Measurements from ENCODE around the gene SH3TC1.

DNA sequence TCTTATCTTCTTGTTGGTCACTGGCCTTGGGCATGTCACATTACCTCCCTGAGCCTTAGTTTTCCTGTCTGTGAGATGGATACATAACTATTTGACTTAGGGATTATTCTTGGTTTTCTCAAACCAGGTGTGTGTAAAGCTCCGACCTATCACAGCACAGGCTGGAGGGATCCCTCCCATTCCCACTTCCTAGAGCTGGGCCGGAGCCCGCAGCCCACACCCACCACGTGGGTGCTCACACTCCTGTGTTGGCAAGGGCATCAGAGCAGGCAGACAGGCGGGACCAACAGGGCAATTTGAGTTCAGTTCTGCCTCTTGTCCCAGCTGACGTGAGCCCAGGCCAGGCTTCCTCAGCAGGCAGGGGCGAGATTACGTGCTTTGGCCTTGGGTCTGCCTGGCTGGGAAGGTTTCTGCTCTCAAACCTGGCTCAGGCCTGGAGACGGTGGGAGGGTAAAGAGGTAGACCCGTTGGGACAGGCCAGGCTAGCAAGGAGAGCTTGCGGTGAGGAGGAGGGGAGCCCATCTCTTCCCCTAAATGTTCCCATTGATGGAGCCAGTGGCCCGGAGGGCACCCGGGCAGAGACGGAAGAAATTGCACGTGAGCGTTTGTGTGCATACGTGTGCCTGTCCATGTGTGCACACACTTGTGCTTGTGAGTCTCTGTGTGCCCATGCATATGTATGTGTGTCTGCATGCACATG, 734 bp upstream of the SH3TC1 start:
- TF ChIP-seq, protein P1, sequence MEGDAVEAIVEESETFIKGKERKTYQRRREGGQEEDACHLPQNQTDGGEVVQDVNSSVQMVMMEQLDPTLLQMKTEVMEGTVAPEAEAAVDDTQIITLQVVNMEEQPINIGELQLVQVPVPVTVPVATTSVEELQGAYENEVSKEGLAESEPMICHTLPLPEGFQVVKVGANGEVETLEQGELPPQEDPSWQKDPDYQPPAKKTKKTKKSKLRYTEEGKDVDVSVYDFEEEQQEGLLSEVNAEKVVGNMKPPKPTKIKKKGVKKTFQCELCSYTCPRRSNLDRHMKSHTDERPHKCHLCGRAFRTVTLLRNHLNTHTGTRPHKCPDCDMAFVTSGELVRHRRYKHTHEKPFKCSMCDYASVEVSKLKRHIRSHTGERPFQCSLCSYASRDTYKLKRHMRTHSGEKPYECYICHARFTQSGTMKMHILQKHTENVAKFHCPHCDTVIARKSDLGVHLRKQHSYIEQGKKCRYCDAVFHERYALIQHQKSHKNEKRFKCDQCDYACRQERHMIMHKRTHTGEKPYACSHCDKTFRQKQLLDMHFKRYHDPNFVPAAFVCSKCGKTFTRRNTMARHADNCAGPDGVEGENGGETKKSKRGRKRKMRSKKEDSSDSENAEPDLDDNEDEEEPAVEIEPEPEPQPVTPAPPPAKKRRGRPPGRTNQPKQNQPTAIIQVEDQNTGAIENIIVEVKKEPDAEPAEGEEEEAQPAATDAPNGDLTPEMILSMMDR (IDR thresholded peaks at IDR 0.05) = no peak
- TF ChIP-seq, protein P2, sequence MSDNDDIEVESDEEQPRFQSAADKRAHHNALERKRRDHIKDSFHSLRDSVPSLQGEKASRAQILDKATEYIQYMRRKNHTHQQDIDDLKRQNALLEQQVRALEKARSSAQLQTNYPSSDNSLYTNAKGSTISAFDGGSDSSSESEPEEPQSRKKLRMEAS (IDR thresholded peaks at IDR 0.05) = no peak
- no peak for TF ChIP-seq POLR2A (IDR thresholded peaks at IDR 0.05; ENCODE audit: low read length)
- no peak for TF ChIP-seq RCOR1 (IDR thresholded peaks at IDR 0.05; ENCODE audit: low read depth, low read length)
- TF ChIP-seq EP300 (IDR thresholded peaks at IDR 0.05) = no peak
- TF ChIP-seq KDM1A (IDR thresholded peaks at IDR 0.05; ENCODE audit: low read depth) = no peak
- TF ChIP-seq, protein P3, sequence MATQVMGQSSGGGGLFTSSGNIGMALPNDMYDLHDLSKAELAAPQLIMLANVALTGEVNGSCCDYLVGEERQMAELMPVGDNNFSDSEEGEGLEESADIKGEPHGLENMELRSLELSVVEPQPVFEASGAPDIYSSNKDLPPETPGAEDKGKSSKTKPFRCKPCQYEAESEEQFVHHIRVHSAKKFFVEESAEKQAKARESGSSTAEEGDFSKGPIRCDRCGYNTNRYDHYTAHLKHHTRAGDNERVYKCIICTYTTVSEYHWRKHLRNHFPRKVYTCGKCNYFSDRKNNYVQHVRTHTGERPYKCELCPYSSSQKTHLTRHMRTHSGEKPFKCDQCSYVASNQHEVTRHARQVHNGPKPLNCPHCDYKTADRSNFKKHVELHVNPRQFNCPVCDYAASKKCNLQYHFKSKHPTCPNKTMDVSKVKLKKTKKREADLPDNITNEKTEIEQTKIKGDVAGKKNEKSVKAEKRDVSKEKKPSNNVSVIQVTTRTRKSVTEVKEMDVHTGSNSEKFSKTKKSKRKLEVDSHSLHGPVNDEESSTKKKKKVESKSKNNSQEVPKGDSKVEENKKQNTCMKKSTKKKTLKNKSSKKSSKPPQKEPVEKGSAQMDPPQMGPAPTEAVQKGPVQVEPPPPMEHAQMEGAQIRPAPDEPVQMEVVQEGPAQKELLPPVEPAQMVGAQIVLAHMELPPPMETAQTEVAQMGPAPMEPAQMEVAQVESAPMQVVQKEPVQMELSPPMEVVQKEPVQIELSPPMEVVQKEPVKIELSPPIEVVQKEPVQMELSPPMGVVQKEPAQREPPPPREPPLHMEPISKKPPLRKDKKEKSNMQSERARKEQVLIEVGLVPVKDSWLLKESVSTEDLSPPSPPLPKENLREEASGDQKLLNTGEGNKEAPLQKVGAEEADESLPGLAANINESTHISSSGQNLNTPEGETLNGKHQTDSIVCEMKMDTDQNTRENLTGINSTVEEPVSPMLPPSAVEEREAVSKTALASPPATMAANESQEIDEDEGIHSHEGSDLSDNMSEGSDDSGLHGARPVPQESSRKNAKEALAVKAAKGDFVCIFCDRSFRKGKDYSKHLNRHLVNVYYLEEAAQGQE (IDR thresholded peaks at IDR 0.05) = no peak
- TF ChIP-seq, protein P4, sequence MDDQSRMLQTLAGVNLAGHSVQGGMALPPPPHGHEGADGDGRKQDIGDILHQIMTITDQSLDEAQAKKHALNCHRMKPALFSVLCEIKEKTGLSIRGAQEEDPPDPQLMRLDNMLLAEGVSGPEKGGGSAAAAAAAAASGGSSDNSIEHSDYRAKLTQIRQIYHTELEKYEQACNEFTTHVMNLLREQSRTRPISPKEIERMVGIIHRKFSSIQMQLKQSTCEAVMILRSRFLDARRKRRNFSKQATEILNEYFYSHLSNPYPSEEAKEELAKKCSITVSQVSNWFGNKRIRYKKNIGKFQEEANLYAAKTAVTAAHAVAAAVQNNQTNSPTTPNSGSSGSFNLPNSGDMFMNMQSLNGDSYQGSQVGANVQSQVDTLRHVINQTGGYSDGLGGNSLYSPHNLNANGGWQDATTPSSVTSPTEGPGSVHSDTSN (IDR thresholded peaks at IDR 0.05) = no peak
- TF ChIP-seq SMC3 (IDR thresholded peaks at IDR 0.05) = no peak
- no peak for TF ChIP-seq NFE2L2 (conservative IDR thresholded peaks at IDR 0.05; ENCODE audit: low read length)
- TF ChIP-seq MAZ (IDR thresholded peaks at IDR 0.05; ENCODE audit: borderline replicate concordance, low read depth, low read length) = no peak
- TF ChIP-seq MAFK (IDR thresholded peaks at IDR 0.05; ENCODE audit: partially characterized antibody) = no peak
